ENCODE data around the gene WDR45B.
A peak's percentile ranks its signal among the peaks of the same experiment; 100 is the strongest.

WDR45B gene

DNA sequence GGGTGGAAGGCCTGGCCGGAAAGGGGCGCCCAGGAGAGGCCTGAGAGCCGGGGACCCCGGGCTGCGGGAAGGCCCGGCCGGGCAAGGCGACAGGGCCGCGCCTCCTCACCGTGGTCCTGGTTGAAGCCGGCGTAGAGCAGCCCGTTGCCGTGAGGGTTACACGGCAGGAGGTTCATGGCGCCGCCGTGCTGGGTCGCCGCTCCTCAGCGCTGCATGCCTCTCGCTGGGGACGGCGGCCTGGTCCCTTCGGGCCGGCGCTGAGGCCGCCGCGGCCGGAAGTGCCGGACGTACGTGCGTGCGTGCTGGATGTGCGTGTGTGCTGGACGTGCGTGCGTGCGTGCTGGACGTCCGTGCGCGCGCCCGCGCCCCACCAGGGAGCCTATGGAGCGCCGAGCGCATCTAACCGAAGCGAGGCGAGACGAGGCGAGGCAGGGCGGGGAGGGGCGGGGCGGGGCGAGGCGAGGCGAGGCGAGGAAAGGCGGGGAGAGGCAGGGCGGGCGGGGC lies at the start of gene WDR45B:
TSS of gene WDR45B (minus strand) at position 280 of the 504 bp plus-strand sequence. CDS start at position 176, 104 bp downstream.
- peak; percentile 77 to 90 (median 86) for DNase-seq

GRCh38 chr17:82697808-82698064 lies 49.5 kb upstream of the WDR45B start:
- DNase-seq, result no peak

DNA sequence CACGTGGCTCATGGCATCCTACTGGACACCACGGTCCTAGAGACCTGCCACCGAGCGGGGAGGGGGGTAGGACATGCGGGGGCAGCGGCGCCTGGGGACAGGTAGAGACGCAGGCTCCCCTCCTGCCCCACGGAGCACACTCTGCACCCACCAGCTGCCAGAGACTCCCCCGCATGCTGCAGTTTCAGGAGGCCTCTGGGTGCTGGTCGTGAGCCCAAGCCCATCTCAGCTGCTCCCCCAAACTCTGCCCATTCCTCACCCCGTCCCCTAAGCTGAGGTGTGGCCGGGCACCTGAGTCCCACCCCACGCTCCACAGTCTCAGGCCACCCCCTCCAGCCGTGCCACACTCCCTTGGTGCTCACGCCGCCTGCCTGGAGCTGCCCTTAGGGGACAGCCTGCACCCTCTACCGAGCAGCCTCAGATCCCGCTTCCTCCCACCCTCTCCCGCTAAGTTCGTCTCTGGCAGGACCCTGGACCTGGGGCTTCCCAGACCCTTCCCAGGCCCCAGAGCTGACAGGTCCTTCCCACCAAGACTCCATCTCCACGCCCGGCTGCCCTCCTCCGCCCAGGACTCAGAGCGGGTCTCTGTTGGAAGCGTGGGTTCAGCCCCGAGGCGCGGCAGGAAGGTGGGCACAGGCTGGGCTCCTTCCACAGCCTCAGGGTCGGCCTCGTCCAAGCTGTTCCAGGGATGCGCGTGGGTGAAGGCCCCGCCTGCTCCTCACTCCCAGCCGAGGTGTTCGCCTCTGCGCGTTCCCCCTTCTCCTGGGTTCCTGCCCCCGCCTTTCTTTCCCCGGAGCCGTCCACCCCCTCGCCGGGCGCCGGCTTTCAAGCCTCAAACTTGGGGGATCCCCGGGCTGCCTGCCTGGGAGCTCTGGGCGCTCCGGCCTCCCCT lies 48.9 kb upstream of the WDR45B start:
- no peak for DNase-seq

GRCh38 chr17:82696259-82696658 lies 48.0 kb upstream of the WDR45B start:
- no peak for DNase-seq

- no peak for DNase-seq
Measured at GRCh38 chr17:82694647-82695046, 46.4 kb upstream of the WDR45B start.

GRCh38 chr17:82693168-82693867 lies 45.1 kb upstream of the WDR45B start:
- no peak for DNase-seq

- no peak for DNase-seq
Measured at GRCh38 chr17:82692268-82692667, 44.0 kb upstream of the WDR45B start.

GRCh38 chr17:82691714-82692113 lies 43.5 kb upstream of the WDR45B start:
- no peak for DNase-seq

DNA sequence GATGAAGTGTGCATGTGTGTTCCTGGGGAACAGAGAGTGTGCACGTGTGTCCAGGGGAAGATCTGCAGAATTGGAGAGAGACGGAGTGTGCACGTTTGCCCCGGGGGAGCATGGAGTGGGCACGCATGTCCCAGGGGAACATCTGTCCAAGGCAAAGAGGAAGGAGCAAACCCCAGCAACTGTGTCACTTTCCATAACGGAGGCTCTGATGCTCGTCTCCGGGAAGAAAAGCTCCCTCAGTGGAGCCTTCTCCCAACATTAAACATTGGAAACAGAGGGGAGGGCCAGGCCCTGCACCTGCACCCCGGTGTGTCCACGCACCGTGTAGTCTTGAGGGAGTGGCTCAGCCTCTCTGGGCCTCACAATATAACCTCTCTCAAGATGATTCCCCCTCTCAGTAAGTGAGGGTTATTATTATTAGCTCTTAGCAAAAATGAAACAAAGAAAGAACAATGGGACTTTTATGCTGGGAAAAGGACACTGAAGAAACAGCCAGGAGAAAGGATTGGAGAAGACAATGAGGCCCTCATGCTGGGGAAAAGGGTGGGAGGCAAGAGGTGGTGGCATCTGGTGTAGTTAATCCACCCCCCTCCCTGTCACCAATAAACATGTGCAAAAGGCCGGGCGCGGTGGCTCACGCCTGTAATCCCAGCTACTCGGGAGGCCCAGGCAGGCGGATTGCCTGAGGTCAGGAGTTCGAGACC lies 42.7 kb upstream of the WDR45B start:
- no peak for DNase-seq

GRCh38 chr17:82689077-82689476 lies 40.8 kb upstream of the WDR45B start:
- DNase-seq, result no peak

GRCh38 chr17:82687871-82688270 lies 39.6 kb upstream of the WDR45B start:
- no peak for DNase-seq

DNA sequence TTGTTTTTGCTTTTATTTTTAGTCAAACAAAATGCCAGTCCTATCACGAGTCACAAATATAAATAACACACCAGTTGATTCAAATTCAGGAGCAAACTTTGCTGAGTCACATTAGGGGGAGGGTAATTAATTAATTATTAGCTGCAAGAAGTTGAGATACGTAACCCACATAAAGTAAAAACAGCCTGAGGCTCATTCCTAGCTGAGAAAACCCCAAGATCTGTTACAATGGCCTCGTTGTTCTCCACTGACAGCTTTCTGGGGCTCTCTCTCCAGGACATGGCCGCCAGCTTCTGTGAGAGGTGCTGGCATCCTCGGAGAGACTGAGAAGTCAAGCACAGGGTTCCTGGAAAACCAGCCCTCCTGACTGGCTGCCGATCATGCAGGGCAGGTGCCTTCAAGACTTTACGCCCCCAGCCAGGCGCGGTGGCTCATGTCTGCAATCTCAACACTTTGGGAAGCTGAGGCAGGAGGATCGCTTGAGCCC lies 39.2 kb upstream of the WDR45B start:
- no peak for DNase-seq

DNA sequence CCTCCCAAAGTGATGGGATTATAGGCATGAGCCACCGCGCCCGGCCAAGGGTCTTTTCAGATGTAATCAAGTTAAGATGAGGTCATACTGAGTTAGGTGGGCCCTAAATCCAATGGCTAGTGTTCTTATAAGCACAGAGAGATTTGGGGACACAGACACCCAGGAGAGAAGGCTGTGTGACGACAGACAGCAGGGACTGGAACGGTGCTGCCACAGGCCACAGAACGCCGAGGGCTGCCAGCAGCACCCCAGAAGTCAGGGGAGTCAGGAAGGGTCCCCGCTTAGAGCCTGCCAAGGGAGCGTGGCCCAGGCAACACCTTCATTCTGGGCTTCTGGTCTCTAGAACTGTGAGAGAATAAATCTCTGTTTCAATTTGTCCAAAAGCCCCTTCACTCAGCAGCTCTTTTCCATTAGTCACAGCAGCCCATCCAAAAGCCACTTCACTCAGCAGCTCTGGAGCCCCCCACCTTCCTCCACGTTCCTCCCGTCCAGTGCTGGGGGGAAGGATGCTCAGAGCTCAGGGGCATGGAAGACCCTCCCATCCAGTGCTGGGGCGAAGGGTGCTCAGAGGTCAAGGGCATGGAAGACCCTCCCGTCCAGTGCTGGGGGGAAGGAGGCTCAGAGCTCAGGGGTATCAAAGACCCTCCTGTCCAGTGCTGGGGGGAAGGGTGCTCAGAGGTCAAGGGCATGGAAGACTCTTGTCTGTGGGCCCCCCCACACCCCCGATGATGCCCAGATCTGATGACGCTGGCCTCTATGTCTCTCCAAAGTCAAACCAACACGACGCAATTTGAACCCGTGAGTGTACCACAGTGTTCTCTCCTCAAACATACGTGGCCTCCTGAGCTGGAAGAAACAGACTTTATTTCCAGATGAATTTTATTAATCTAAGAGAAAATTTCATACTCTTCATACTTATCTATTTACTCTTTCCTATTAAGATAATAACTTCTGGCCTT lies 38.4 kb upstream of the WDR45B start:
- DNase-seq, result no peak

GRCh38 chr17:82685291-82685690 lies 37.0 kb upstream of the WDR45B start:
- DNase-seq, result no peak

GRCh38 chr17:82684228-82684841 lies 36.1 kb upstream of the WDR45B start:
- no peak for DNase-seq

- no peak for DNase-seq
Measured at GRCh38 chr17:82683534-82683933, 35.3 kb upstream of the WDR45B start.

DNA sequence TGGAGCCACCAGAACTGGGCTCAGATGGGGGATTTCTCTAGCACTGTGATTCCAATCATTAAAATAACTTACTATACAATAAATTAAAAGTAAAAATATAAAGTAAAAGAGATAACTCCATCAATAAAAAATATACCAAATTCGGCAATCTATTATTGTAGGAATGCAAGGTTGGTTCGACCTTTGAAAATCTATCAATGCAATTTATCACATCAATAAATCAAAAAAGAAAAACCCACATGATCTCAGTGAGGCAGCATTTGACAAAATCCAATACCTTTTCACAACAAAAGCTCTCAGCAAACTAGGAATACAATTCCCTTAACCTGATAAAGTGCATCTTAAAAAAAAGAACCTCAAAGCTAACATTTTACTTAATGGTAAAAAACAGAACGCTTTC lies 33.3 kb upstream of the WDR45B start:
- DNase-seq, result no peak

DNA sequence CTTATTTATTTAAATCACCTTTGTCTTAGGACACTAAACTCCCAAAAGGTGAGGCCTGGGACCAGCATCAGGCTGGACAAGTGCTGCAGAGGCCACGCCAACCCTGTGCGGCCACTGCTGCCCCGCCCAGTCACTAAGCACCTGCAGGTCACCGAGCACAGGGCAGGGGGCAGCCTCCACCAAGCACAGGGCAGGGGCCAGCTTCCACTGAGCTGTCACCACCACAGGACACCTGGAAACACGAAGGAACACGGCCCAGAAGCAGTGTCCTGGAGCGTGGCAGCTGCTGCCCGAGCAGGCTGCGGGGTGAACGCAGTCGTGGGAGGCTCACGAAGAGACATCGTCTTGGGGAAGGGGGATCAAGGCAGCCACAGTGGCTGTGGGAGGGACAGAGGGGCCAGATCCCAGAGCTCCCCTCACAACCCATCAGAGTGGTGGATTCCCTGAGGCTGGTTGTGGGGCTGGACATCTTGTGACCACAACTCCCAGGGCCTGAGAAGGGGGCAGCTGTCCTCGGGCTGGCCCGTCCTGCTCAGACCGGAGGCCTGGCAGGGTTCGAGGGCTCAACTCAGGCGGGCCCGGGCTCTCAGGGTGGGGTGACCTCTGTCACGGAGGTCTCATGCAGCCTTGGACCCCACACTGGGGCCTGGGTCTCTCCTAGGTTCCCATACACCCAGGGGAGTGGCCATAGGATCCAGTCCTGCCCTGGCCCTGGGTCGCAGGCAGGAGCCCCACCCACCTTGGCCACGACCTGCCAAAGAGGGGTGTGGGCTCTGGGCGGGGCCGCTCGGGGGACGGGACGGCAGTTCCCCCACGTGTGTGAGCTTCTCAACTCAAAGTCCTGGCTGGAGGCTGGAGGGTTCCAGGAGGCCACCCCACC lies 31.6 kb upstream of the WDR45B start:
- DNase-seq, result no peak

DNA sequence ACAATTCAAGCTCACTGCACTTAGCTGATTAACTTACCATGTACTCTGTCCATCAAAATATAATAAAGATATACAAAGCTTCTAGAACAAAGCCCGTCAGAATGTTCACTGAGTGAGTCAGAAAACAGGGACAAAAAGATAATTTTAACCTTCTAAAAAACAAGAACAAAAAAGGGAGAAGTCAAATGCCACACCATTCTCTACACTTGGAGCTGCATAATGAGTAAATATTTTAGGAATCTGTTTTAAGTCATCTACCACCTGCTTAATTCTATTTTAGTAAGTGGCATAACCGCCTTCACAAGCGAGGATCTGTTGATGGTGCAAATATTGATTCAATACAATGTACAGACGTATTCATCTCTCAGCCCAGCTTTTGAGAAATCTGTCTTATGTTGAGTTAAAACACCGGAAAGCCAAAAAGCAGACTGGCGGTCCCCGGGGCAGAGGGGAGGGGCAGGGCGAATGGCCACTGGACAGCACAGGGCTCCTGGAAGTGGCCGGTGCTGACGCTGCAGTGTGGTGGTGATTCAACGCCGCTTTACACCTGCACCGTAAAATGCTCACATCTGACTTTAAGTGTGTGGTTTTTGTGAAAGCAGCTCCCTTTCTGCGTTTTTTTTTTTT lies 30.1 kb upstream of the WDR45B start:
- no peak for DNase-seq

GRCh38 chr17:82677353-82677925 lies 29.2 kb upstream of the WDR45B start:
- no peak for DNase-seq
